HG02840 (cell line): Measurements from ENCODE around the gene CCDC43.

Experiments used
- ATAC-seq: cut with Tn5 transposase; IDR thresholded peaks from one replicate; pipeline ENCODE4 v1.9.1; 2021; ENCODE audit warnings: mild to moderate bottlenecking, moderate library complexity, moderate number of reproducible peaks; ENCODE audit not compliant: unreplicated experiment, low FRiP score

Gene CCDC43

GRCh38 chr17:44628243-44629188, 61.1 kb downstream of the CCDC43 start:
- no peak for ATAC-seq

GRCh38 chr17:44627513-44628242, 61.9 kb downstream of the CCDC43 start:
- no peak for ATAC-seq
